Measurements from ENCODE around the gene CAMSAP3.

DNA sequence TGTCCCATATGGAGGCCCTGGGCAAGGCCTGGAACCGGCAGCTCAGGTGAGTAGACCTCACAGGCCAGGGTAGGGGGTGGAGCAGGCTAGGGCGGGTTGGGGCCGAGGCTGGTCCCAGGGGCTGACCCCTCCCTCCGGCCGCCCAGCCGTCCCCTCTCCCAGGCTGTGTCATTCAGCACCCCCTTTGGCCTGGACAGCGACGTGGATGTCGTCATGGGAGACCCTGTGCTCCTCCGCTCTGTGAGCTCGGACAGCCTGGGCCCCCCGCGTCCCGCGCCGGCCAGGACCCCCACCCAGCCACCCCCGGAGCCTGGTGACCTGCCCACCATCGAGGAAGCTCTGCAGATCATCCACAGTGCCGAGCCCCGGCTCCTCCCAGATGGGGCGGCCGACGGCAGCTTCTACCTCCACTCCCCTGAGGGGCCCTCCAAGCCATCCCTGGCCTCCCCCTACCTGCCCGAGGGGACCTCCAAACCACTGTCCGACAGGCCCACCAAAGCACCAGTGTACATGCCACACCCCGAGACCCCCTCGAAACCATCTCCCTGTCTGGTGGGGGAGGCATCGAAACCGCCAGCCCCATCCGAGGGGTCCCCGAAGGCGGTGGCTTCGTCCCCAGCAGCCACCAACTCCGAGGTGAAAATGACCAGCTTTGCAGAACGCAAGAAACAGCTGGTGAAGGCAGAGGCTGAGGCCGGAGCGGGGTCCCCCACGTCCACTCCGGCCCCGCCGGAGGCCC is 16.0 kb downstream of the CAMSAP3 start:
- TF ChIP-seq, protein P1, sequence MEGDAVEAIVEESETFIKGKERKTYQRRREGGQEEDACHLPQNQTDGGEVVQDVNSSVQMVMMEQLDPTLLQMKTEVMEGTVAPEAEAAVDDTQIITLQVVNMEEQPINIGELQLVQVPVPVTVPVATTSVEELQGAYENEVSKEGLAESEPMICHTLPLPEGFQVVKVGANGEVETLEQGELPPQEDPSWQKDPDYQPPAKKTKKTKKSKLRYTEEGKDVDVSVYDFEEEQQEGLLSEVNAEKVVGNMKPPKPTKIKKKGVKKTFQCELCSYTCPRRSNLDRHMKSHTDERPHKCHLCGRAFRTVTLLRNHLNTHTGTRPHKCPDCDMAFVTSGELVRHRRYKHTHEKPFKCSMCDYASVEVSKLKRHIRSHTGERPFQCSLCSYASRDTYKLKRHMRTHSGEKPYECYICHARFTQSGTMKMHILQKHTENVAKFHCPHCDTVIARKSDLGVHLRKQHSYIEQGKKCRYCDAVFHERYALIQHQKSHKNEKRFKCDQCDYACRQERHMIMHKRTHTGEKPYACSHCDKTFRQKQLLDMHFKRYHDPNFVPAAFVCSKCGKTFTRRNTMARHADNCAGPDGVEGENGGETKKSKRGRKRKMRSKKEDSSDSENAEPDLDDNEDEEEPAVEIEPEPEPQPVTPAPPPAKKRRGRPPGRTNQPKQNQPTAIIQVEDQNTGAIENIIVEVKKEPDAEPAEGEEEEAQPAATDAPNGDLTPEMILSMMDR (conservative IDR thresholded peaks at IDR 0.05) = no peak
- TF ChIP-seq ZFX (IDR thresholded peaks at IDR 0.05) = no peak

Measured in C4-2B (cell line).